ENCODE results near the gene ALX4. TPM values are rescaled to one million over a fixed set of nuclear protein-coding genes. Genes with fewer than 3 reads are reported as not detected.

The ALX4 gene
- polyA plus RNA-seq, 1 of the 3 experiments (the other 2 are of a cell fraction) = under 0.01 TPM

DNA sequence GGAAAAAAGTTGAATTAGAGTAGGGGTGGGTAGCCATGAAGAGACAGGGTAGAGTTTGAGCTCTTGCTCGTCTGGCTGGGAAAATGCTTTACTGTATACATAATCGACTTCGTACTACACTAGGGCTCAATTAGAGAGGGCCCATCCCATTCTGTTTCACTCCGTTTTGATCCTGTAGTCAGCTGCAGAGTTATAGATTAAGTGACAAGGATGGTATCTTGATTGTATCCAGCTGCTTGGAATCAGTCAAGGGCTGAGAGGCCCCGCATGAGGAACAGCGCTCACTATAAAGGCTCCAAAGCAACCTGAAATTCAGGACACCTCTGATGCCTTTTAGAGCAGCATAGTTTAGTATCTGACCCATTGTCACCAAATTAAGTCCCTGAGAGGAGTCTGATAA is 81.6 kb downstream of the ALX4 start:
- ChIA-PET CTCF (interaction anchor here (1.0 to 1.3 kb wide), 2 partner anchors 13 to 95 kb away, joined by 3 read pairs; no protein-coding TSS in a partner anchor), POLR2A (no interaction called here)
- Histone ChIP-seq H3K36me3 (replicated peaks in 1 of 2; ENCODE audit: control insufficient read depth in 1 of 2, insufficient read depth in 2 of 2, low read length in 1 of 2) (peaks cover 0 to 5% of the 10 kb centered on the region in 2 experiments), H2AFZ (ENCODE audit: low read depth) (no peak overlapping the region), H3K9me3 (no peaks in the 10 kb centered on the region), H3K4me1 (ENCODE audit: control insufficient read depth in 1 of 2, insufficient read depth in 2 of 2, low read depth in 1 of 2, low read length in 1 of 2) (peaks cover 7 to 14% of the 10 kb centered on the region in 2 experiments; a peak in 2 of 4 replicates), H3K79me2 (ENCODE audit: insufficient read depth) (no peaks in the 10 kb centered on the region), H4K20me1 (ENCODE audit: insufficient read depth) (no peaks in the 10 kb centered on the region), H3K4me2 (no peak overlapping the region), H3K9ac (no peak overlapping the region), H3K4me3 (ENCODE audit: low read depth in 2 of 2, low read length in 1 of 2) (no peak overlapping the region), H3K27ac (ENCODE audit: low read depth in 2 of 2, low read length in 1 of 2) (no peak overlapping the region; a peak in 1 of 4 replicates), H3K27me3 (ENCODE audit: insufficient read depth) (no peaks in the 10 kb centered on the region), H3F3A (replicated peaks; ENCODE audit: insufficient read depth) (no peaks in the 10 kb centered on the region), H3K9me2 (no peaks in the 10 kb centered on the region)
- 84% methylated on average over 6 of the region's 6 CpGs for WGBS (ENCODE audit: low lambda C conversion rate)
- no peak for DNase-seq
- no peak for TF ChIP-seq FOXM1 (IDR thresholded peaks at IDR 0.05; ENCODE audit: low read depth)
- no peak for TF ChIP-seq CHD2 (IDR thresholded peaks at IDR 0.05; ENCODE audit: low read length, partially characterized antibody)
- TF ChIP-seq EP300 (IDR thresholded peaks at IDR 0.05; ENCODE audit: borderline replicate concordance in 1 of 2, low read depth in 1 of 2, low read length in 1 of 2) = no peak
- no peak for TF ChIP-seq TEAD4 (IDR thresholded peaks at IDR 0.05; ENCODE audit: borderline replicate concordance, insufficient read depth)
- no peak for TF ChIP-seq SMC3 (IDR thresholded peaks at IDR 0.05; ENCODE audit: low read depth, low read length)
- TF ChIP-seq, protein P1, sequence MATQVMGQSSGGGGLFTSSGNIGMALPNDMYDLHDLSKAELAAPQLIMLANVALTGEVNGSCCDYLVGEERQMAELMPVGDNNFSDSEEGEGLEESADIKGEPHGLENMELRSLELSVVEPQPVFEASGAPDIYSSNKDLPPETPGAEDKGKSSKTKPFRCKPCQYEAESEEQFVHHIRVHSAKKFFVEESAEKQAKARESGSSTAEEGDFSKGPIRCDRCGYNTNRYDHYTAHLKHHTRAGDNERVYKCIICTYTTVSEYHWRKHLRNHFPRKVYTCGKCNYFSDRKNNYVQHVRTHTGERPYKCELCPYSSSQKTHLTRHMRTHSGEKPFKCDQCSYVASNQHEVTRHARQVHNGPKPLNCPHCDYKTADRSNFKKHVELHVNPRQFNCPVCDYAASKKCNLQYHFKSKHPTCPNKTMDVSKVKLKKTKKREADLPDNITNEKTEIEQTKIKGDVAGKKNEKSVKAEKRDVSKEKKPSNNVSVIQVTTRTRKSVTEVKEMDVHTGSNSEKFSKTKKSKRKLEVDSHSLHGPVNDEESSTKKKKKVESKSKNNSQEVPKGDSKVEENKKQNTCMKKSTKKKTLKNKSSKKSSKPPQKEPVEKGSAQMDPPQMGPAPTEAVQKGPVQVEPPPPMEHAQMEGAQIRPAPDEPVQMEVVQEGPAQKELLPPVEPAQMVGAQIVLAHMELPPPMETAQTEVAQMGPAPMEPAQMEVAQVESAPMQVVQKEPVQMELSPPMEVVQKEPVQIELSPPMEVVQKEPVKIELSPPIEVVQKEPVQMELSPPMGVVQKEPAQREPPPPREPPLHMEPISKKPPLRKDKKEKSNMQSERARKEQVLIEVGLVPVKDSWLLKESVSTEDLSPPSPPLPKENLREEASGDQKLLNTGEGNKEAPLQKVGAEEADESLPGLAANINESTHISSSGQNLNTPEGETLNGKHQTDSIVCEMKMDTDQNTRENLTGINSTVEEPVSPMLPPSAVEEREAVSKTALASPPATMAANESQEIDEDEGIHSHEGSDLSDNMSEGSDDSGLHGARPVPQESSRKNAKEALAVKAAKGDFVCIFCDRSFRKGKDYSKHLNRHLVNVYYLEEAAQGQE (IDR thresholded peaks at IDR 0.05; ENCODE audit: low read depth, low read length) = no peak
- TF ChIP-seq GABPA (IDR thresholded peaks at IDR 0.05; ENCODE audit: low read depth) = no peak
- TF ChIP-seq ELF1 (IDR thresholded peaks at IDR 0.05) = no peak
- no peak for TF ChIP-seq TAF1 (IDR thresholded peaks at IDR 0.05; ENCODE audit: borderline replicate concordance, low read depth, low read length)
- TF ChIP-seq POLR2AphosphoS5 (IDR thresholded peaks at IDR 0.05; ENCODE audit: low read depth, low read length) = no peak
- no peak for TF ChIP-seq GATA2 (CRISPR knock-in tag; IDR thresholded peaks at IDR 0.05)
- TF ChIP-seq RFX5 (IDR thresholded peaks at IDR 0.05; ENCODE audit: low read length) = no peak
- TF ChIP-seq NFIC (IDR thresholded peaks at IDR 0.05; ENCODE audit: borderline replicate concordance) = no peak
- no peak for TF ChIP-seq FOXJ3 (CRISPR knock-in tag; IDR thresholded peaks at IDR 0.05)
- TF ChIP-seq MXI1 (IDR thresholded peaks at IDR 0.05; ENCODE audit: low read depth, low read length) = no peak

DNA sequence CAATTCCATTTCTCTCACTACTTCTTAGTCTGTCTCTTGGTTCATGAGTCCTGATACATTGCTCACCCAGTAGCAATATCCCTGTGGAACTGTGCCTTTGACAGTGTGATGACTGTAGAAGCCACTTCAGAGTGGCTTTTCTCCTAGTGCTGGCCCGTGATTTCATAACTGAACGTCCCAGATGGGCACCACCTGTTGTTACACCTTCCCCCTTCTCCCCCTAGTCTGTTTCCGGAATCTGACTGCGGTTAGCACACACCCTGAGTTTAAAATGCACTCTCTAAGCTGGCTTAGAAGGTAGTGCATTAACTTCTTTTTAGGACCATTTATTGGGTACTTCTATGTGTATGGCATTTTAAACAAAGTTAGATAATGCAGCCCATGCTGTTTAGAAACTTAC is 83.0 kb downstream of the ALX4 start:
- DNase-seq = no peak
- Histone ChIP-seq H3K4me1 (ENCODE audit: control insufficient read depth in 1 of 2, insufficient read depth in 2 of 2, low read depth in 1 of 2, low read length in 1 of 2) (peaks cover 7 to 18% of the 10 kb centered on the region in 2 experiments; a peak in 2 of 4 replicates), H4K20me1 (ENCODE audit: insufficient read depth) (no peaks in the 10 kb centered on the region), H2AFZ (ENCODE audit: low read depth) (no peak overlapping the region), H3K36me3 (replicated peaks in 1 of 2; ENCODE audit: control insufficient read depth in 1 of 2, insufficient read depth in 2 of 2, low read length in 1 of 2) (no peaks in the 10 kb centered on the region), H3K9ac (no peak overlapping the region), H3K4me3 (ENCODE audit: low read depth in 2 of 2, low read length in 1 of 2) (no peak overlapping the region), H3K4me2 (no peak overlapping the region), H3K27ac (ENCODE audit: low read depth in 2 of 2, low read length in 1 of 2) (no peak overlapping the region), H3F3A (replicated peaks; ENCODE audit: insufficient read depth) (no peaks in the 10 kb centered on the region), H3K27me3 (ENCODE audit: insufficient read depth) (no peaks in the 10 kb centered on the region), H3K9me2 (no peaks in the 10 kb centered on the region), H3K9me3 (no peaks in the 10 kb centered on the region), H3K79me2 (ENCODE audit: insufficient read depth) (no peaks in the 10 kb centered on the region)
- TF ChIP-seq, protein P2, sequence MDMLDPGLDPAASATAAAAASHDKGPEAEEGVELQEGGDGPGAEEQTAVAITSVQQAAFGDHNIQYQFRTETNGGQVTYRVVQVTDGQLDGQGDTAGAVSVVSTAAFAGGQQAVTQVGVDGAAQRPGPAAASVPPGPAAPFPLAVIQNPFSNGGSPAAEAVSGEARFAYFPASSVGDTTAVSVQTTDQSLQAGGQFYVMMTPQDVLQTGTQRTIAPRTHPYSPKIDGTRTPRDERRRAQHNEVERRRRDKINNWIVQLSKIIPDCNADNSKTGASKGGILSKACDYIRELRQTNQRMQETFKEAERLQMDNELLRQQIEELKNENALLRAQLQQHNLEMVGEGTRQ (IDR thresholded peaks at IDR 0.05; ENCODE audit: borderline replicate concordance, low read depth, low read length) = no peak
- TF ChIP-seq POLR2AphosphoS5 (IDR thresholded peaks at IDR 0.05; ENCODE audit: low read depth, low read length) (no peak), SIN3A (IDR thresholded peaks at IDR 0.05; ENCODE audit: borderline replicate concordance, low read depth, low read length) (no peak), TCF12 (IDR thresholded peaks at IDR 0.05) (no peak), FOSL2 (IDR thresholded peaks at IDR 0.05; ENCODE audit: borderline replicate concordance, low read depth) (no peak), RXRA (IDR thresholded peaks at IDR 0.05; ENCODE audit: borderline replicate concordance, low read depth) (no peak), SMC3 (IDR thresholded peaks at IDR 0.05; ENCODE audit: low read depth, low read length) (no peak)
- TF ChIP-seq, protein P3, sequence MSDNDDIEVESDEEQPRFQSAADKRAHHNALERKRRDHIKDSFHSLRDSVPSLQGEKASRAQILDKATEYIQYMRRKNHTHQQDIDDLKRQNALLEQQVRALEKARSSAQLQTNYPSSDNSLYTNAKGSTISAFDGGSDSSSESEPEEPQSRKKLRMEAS (IDR thresholded peaks at IDR 0.05; ENCODE audit: low read depth) = no peak
- 90% methylated on average over 4 of the region's 4 CpGs for WGBS (ENCODE audit: low lambda C conversion rate)
- ChIA-PET CTCF (interaction anchor here (1.8 kb wide), 1 partner anchor 14 kb away, joined by 7 read pairs; no protein-coding TSS in a partner anchor), POLR2A (no interaction called here)

All from SK-N-SH (cell line).